ENCODE data around the gene ZNF211. TPM values are rescaled to one million over a fixed set of nuclear protein-coding genes. Genes with fewer than 3 reads are reported as not detected.

Gene ZNF211
- total and polyA plus RNA-seq, 2 donors (not counting 3 experiments of a cell fraction or from before 2014, with no cell fraction given) = 4.7 to 9.4 TPM

- TF ChIP-seq EZH2 (IDR thresholded peaks at IDR 0.05; ENCODE audit: borderline replicate concordance, low read depth, low read length, severe bottlenecking) (no peak), POLR2AphosphoS5 (IDR thresholded peaks at IDR 0.05; ENCODE audit: insufficient read depth, low read depth, low read length) (no peak), GATA2 (IDR thresholded peaks at IDR 0.05; ENCODE audit: insufficient read depth, insufficient read length, low read depth, low read length) (no peak), FOS (IDR thresholded peaks at IDR 0.05; ENCODE audit: borderline replicate concordance, insufficient read depth, low read length) (no peak), POLR2A (IDR thresholded peaks at IDR 0.05; ENCODE audit: low read depth, low read length) (no peak), MYC (IDR thresholded peaks at IDR 0.05; ENCODE audit: low read depth, low read length) (no peak), JUN (IDR thresholded peaks at IDR 0.05; ENCODE audit: borderline replicate concordance, insufficient read depth, insufficient read length, low read depth) (no peak)
- TF ChIP-seq, protein P1, sequence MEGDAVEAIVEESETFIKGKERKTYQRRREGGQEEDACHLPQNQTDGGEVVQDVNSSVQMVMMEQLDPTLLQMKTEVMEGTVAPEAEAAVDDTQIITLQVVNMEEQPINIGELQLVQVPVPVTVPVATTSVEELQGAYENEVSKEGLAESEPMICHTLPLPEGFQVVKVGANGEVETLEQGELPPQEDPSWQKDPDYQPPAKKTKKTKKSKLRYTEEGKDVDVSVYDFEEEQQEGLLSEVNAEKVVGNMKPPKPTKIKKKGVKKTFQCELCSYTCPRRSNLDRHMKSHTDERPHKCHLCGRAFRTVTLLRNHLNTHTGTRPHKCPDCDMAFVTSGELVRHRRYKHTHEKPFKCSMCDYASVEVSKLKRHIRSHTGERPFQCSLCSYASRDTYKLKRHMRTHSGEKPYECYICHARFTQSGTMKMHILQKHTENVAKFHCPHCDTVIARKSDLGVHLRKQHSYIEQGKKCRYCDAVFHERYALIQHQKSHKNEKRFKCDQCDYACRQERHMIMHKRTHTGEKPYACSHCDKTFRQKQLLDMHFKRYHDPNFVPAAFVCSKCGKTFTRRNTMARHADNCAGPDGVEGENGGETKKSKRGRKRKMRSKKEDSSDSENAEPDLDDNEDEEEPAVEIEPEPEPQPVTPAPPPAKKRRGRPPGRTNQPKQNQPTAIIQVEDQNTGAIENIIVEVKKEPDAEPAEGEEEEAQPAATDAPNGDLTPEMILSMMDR (IDR thresholded peaks at IDR 0.05; ENCODE audit: extremely low read depth in 1 of 2, insufficient read depth in 1 of 2, low read depth in 1 of 2, low read length in 2 of 2) = no peak
- TF ChIP-seq, protein P2, sequence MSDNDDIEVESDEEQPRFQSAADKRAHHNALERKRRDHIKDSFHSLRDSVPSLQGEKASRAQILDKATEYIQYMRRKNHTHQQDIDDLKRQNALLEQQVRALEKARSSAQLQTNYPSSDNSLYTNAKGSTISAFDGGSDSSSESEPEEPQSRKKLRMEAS (IDR thresholded peaks at IDR 0.05; ENCODE audit: insufficient read depth, insufficient read length) = no peak
- POLR2A ChIA-PET = no interaction called here
- no peak overlapping the region for H2AFZ ChIP-seq (ENCODE audit: low read depth, low read length)
Measured at GRCh38 chr19:57651654-57651996, 18.7 kb downstream of the ZNF211 start.

More at GRCh38 chr19:57651654-57651996, 18.7 kb downstream of the ZNF211 start:
- Histone ChIP-seq H3K4me1 (ENCODE audit: control insufficient read depth, extremely low read depth, insufficient read depth, low read length) (no peaks in the 10 kb centered on the region), H3K27ac (ENCODE audit: insufficient read depth, low read depth, low read length) (no peak overlapping the region), H3K27me3 (ENCODE audit: control insufficient read depth in 2 of 2, insufficient read depth in 2 of 2, low read length in 2 of 2) (no peaks in the 10 kb centered on the region), H4K20me1 (replicated peaks; ENCODE audit: control insufficient read depth, extremely low read depth, insufficient read depth, low read length) (no peaks in the 10 kb centered on the region), H3K79me2 (ENCODE audit: control insufficient read depth, insufficient read depth, low read length) (no peaks in the 10 kb centered on the region), H3K4me2 (ENCODE audit: insufficient read depth, low read length) (no peak overlapping the region), H3K9me3 (replicated peaks; ENCODE audit: control insufficient read depth, insufficient read depth, low read length) (no peaks in the 10 kb centered on the region), H3K4me3 (replicated peaks in 1 of 3; ENCODE audit: insufficient read depth in 1 of 3, low read depth in 1 of 3, low read length in 3 of 3) (no peak overlapping the region), H3K9ac (replicated peaks; ENCODE audit: extremely low read depth, insufficient read depth, low read length) (no peak overlapping the region), H3K9me1 (replicated peaks; ENCODE audit: control insufficient read depth, extremely low read depth, insufficient read depth, low read length) (no peaks in the 10 kb centered on the region), H3K36me3 (ENCODE audit: control insufficient read depth in 2 of 2, extremely low read depth in 1 of 2, insufficient read depth in 2 of 2, low read length in 2 of 2) (no peaks in the 10 kb centered on the region)
- intact Hi-C loops (cut with micrococcal nuclease) (no loop called here), dilution Hi-C loops (cut with MboI; ENCODE audit: extremely low pct_ligation_motif_present, low sequenced_read_pairs) (no loop called here)
- FAIRE-seq (no peak), DNase-seq (ENCODE audit: low read depth, low spot score) (no peak)
- CTCF ChIA-PET = no interaction called here
- BruUV-seq (replicated peaks) = no TSS peak

Data from endothelial cell of umbilical vein (primary cell).